PC-3 (cell line): ENCODE measurements around the gene RAB31. TPM values are rescaled to one million over a fixed set of nuclear protein-coding genes. Genes with fewer than 3 reads are reported as not detected.
"Not testable (repeated sequence)": the region's sequence is repeated elsewhere in the genome, so short reads cannot be mapped to it uniquely, and the experiment has no call there.

Experiments
- ATAC-seq: fragments of 200-7000 bp; cut with Tn5 transposase; 2 replicates; pipeline ENCODE4 v1.9.1; 2020; ENCODE audit warnings: mild to moderate bottlenecking, moderate library complexity
- BruUV-seq: library from RNA; stranded (reverse); fragments of 400-500 nt; replicated peaks from 2 replicates; lab custom pipeline; 2021; lab: Mats Ljungman, UMichigan
- CTCF ChIA-PET: fragments of 300-600 bp; sonication (Branson Sonifier 250); formaldehyde crosslinking; loops from one replicate; lab custom pipeline; 2022; ENCODE audit warnings: antibody characterized with exemption; lab: Charles Lee
- POLR2A ChIA-PET: fragments of 300-600 bp; sonication (Branson Sonifier 250); formaldehyde crosslinking; loops from one replicate; lab custom pipeline; 2022; ENCODE audit warnings: antibody characterized with exemption; ENCODE audit not compliant: unreplicated experiment; lab: Charles Lee
- DNase-seq: peaks from one replicate; pipeline ENCODE4 v3.0.0-alpha.2; 2015
- H2AFZ ChIP-seq: fragments of 300-600 bp; sonication (generic); 2 replicates; pipeline ENCODE4 v1.6.0; 2016; ENCODE audit warnings: antibody characterized with exemption, low read length
- H3F3A ChIP-seq: fragments of 300-600 bp; sonication (generic); one replicate; pipeline ENCODE4 v1.6.0; 2017; ENCODE audit warnings: antibody characterized with exemption, low read length, control low read depth, mild to moderate bottlenecking; ENCODE audit not compliant: unreplicated experiment
- H3K27ac ChIP-seq: fragments of 300-600 bp; sonication (generic); 2 replicates; pipeline ENCODE4 v1.5.1; 2016; ENCODE audit warnings: mild to moderate bottlenecking, low read length
- H3K27me3 ChIP-seq: fragments of 300-600 bp; sonication (generic); 2 replicates; pipeline ENCODE4 v1.6.1; 2016; ENCODE audit warnings: low read length, mixed read lengths
- H3K36me3 ChIP-seq: fragments of 300-600 bp; sonication (generic); 2 replicates; pipeline ENCODE4 v1.6.1; 2016; ENCODE audit warnings: low read depth, mixed run types, low read length, mixed read lengths
- H3K4me1 ChIP-seq: fragments of 300-600 bp; sonication (generic); 2 replicates; pipeline ENCODE4 v1.5.1; 2016; ENCODE audit warnings: low read length; ENCODE audit not compliant: insufficient read depth
- H3K4me2 ChIP-seq: fragments of 300-600 bp; sonication (generic); 2 replicates; pipeline ENCODE4 v1.6.0; 2016; ENCODE audit warnings: low read length
- H3K4me3 ChIP-seq: fragments of 300-600 bp; sonication (generic); 2 replicates; pipeline ENCODE4 v1.5.1; 2016; ENCODE audit warnings: mild to moderate bottlenecking, low read length, mixed read lengths
- H3K79me2 ChIP-seq: fragments of 300-600 bp; sonication (generic); 2 replicates; pipeline ENCODE4 v1.6.1; 2017; ENCODE audit warnings: low read length, mixed read lengths
- H3K9ac ChIP-seq: fragments of 300-600 bp; sonication (generic); 2 replicates; pipeline ENCODE4 v1.6.0; 2016; ENCODE audit warnings: mild to moderate bottlenecking, low read length
- H3K9me2 ChIP-seq: fragments of 300-600 bp; sonication (generic); replicated peaks from 2 replicates; pipeline ENCODE4 v1.6.1; 2016; ENCODE audit warnings: mixed run types, low read length, mixed read lengths
- H3K9me3 ChIP-seq: fragments of 300-600 bp; sonication (generic); 2 replicates; pipeline ENCODE4 v1.6.1; 2016; ENCODE audit warnings: low read length, mixed read lengths
- H4K20me1 ChIP-seq: fragments of 300-600 bp; sonication (generic); 2 replicates; pipeline ENCODE4 v1.6.1; 2016; ENCODE audit warnings: low read length, mixed read lengths
- EZH2 ChIP-seq: fragments of 300-600 bp; sonication (generic); IDR thresholded peaks from one replicate; pipeline ENCODE4 v1.6.1; 2017; ENCODE audit warnings: antibody characterized with exemption, mild to moderate bottlenecking, low read length; ENCODE audit not compliant: unreplicated experiment
- EZH2phosphoT487 ChIP-seq: fragments of 300-600 bp; sonication (generic); IDR thresholded peaks from 2 replicates; pipeline ENCODE4 v1.6.1; 2018; ENCODE audit warnings: mild to moderate bottlenecking, antibody characterized with exemption, low read length, borderline replicate concordance
- intact Hi-C: fragments of 100-400 bp; cut with micrococcal nuclease; formaldehyde crosslinking; loops from 2 replicates; pipeline ENCODE4 v1.9.0; 2023
- total RNA-seq: library from RNA; depleted of rRNA; stranded (reverse); fragments of >200 nt; gene quantifications from 2 replicates; pipeline ENCODE4 v1.2.3, GENCODE V29; 2014
- TF ChIP-seq, protein P1 (sequence below): fragments of 300-600 bp; sonication (generic); conservative IDR thresholded peaks from 2 replicates; pipeline ENCODE4 v1.5.1; 2017; ENCODE audit warnings: antibody characterized with exemption, low read depth, mild to moderate bottlenecking, low read length

The RAB31 gene
- total RNA-seq, 1 experiment from 2014 or later, result 3.8 TPM

- Histone ChIP-seq H3F3A (no peaks in the 10 kb centered on the region), H3K36me3 (no peaks in the 10 kb centered on the region), H3K27me3 (no peaks in the 10 kb centered on the region), H3K4me1 (0 out of 2 replicates have a peak, but pooled peaks cover 4% of the 10 kb centered on the region), H2AFZ (no peak overlapping the region), H3K9me2 (no peaks in the 10 kb centered on the region), H3K27ac (no peak overlapping the region), H3K4me2 (no peak overlapping the region), H3K4me3 (no peak overlapping the region), H4K20me1 (no peaks in the 10 kb centered on the region), H3K9me3 (no peaks in the 10 kb centered on the region), H3K79me2 (no peaks in the 10 kb centered on the region), H3K9ac (no peak overlapping the region)
- no TSS peak for BruUV-seq
- ChIA-PET CTCF (no interaction called here), POLR2A (no interaction called here)
- TF ChIP-seq, protein P1, sequence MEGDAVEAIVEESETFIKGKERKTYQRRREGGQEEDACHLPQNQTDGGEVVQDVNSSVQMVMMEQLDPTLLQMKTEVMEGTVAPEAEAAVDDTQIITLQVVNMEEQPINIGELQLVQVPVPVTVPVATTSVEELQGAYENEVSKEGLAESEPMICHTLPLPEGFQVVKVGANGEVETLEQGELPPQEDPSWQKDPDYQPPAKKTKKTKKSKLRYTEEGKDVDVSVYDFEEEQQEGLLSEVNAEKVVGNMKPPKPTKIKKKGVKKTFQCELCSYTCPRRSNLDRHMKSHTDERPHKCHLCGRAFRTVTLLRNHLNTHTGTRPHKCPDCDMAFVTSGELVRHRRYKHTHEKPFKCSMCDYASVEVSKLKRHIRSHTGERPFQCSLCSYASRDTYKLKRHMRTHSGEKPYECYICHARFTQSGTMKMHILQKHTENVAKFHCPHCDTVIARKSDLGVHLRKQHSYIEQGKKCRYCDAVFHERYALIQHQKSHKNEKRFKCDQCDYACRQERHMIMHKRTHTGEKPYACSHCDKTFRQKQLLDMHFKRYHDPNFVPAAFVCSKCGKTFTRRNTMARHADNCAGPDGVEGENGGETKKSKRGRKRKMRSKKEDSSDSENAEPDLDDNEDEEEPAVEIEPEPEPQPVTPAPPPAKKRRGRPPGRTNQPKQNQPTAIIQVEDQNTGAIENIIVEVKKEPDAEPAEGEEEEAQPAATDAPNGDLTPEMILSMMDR, result no peak
- TF ChIP-seq EZH2phosphoT487 (no peak), EZH2 (no peak)
- no peak for ATAC-seq
- intact Hi-C loops, result no loop called here
- DNase-seq, result no peak
Observed at GRCh38 chr18:9766740-9767139, 58.6 kb downstream of the RAB31 start.

DNA sequence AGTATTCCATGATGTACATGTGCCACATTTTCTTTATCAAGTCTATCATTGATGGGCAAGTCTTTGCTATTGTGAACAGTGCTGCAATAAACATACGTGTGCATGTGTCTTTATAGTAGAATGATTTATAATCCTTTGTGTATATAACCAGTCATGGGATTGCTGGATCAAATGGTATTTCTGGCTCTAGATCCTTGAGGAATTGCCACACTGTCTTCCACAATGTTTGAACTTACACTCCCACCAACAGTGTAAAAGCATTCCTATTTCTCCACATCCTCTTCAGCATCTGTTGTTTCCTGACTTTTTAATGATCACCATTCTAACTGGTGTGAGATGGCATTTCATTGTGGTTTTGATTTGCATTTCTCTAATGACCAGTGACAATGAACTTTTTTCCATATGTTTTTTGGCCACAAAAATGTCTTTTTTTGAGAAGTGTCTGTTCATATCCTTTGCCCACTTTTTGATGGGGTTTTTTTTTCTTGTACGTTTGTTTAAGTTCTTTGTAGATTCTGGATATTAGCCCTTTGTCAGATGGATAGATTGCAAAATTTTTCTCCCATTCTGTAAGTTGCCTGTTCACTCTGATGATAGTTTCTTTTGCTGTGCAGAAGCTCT is 60.1 kb downstream of the RAB31 start:
- H3K9me3 ChIP-seq, H3K27ac ChIP-seq, intact Hi-C loops, H3K27me3 ChIP-seq, H3K79me2 ChIP-seq, H3K36me3 ChIP-seq, CTCF ChIA-PET, H3K9ac ChIP-seq, H3F3A ChIP-seq, BruUV-seq, H3K4me1 ChIP-seq, DNase-seq, H3K4me3 ChIP-seq, H3K9me2 ChIP-seq, ATAC-seq, H2AFZ ChIP-seq, H4K20me1 ChIP-seq, H3K4me2 ChIP-seq, POLR2A ChIA-PET: not testable (repeated sequence)

DNA sequence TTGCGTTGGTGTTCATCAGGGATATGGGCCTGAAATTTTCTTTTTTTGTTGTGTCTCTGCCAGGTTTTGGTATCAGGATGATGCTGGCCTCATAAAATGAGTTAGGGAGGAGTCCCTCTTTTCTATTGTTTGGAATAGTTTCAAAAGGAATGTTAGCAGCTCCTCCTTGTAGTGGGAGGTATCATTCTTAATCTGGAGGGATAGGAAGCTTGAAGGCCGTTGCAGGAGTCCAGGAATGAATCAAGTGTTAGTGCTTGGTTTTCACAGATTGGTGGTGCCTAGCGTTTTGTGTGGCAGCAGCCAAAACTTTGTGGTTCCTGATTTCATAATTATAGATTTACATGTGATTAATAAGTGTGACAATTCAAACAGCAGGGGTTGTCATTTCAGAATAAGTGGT is 62.0 kb downstream of the RAB31 start:
- H3K4me1 ChIP-seq, ATAC-seq, H3K4me2 ChIP-seq, H3K27ac ChIP-seq, intact Hi-C loops, POLR2A ChIA-PET, H3K79me2 ChIP-seq, H4K20me1 ChIP-seq, BruUV-seq, DNase-seq, H3K9me3 ChIP-seq, H3K36me3 ChIP-seq, H3K4me3 ChIP-seq, H3K27me3 ChIP-seq, CTCF ChIA-PET, H2AFZ ChIP-seq, H3K9me2 ChIP-seq, H3F3A ChIP-seq, H3K9ac ChIP-seq: not testable (repeated sequence)
